GM12891 (cell line): ENCODE measurements around the gene NTRK3.

ENCODE experiments used
- POLR2A ChIP-seq: IDR thresholded peaks from 2 replicates; pipeline ENCODE4 v1.6.1; 2011; ENCODE audit warnings: low read depth, low read length, control low read depth
- POLR2AphosphoS5 ChIP-seq: IDR thresholded peaks from 2 replicates; pipeline ENCODE4 v1.6.1; 2011; ENCODE audit warnings: low read depth, low read length, control low read depth
- POU2F2 ChIP-seq: IDR thresholded peaks from 2 replicates; pipeline ENCODE4 v1.6.1; 2011; ENCODE audit warnings: low read depth, mild to moderate bottlenecking, control low read depth, low read length, moderate library complexity
- SPI1 ChIP-seq: IDR thresholded peaks from 2 replicates; pipeline ENCODE4 v1.6.1; 2011; ENCODE audit warnings: low read depth, low read length, control low read depth
- TAF1 ChIP-seq: IDR thresholded peaks from 2 replicates; pipeline ENCODE4 v1.6.1; 2011; ENCODE audit warnings: low read depth, low read length, control low read depth

DNA sequence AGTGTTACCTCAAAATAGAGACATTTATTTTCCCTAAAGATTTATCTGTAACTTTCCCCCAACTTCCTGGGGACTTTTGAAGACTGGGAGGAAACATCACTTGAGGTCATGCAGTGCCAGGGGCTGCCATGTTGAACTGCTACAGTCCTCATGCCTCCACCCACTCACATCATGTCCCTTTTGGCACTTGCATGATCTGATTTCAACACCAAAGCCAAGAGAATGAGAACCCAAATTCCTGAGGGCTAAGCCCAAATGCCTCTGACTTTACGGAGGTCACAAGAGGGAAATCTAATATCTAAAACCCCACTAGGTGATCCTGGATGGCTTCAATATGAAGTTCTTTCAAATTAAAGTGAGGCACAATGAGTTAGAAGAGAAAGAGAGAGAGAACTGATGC is 213.1 kb downstream of the NTRK3 start:
- TF ChIP-seq POLR2A: no peak
- TF ChIP-seq POLR2AphosphoS5: no peak
- no peak for TF ChIP-seq TAF1
- no peak for TF ChIP-seq SPI1
- TF ChIP-seq POU2F2: no peak
